Uterus (tissue), 4 donors: ENCODE measurements around the gene DUSP22. TPM values are rescaled to one million over a fixed set of nuclear protein-coding genes. Genes with fewer than 3 reads are reported as not detected.

Experiments used
- DNase-seq, 2 donors: peaks; one replicate each; pipeline ENCODE4 v3.0.0-alpha.2; 2019 to 2020
- H3K27ac ChIP-seq, 2 donors: fragments of 200-600 bp; sonication (generic); 1 replicate in 1 of 2; 2 replicates in 1 of 2; pipeline ENCODE4 v1.5.1; 2016 to 2018
- H3K27me3 ChIP-seq, 2 donors: fragments of 200-600 bp; sonication (generic); one replicate each; pipeline ENCODE4 v1.5.1; 2018 to 2019; ENCODE audit warnings: control low read depth in 1 of 2
- H3K36me3 ChIP-seq, 2 donors: fragments of 200-600 bp; sonication (generic); one replicate each; pipeline ENCODE4 v1.5.1; 2019; ENCODE audit warnings: control low read depth in 1 of 2
- H3K4me1 ChIP-seq, 2 donors: fragments of 200-600 bp; sonication (generic); one replicate each; pipeline ENCODE4 v1.5.1; 2018 to 2019; ENCODE audit warnings: control low read depth in 1 of 2
- H3K4me3 ChIP-seq, 2 donors: fragments of 200-600 bp; sonication (generic); 1 replicate in 1 of 2; 2 replicates in 1 of 2; pipeline ENCODE4 v1.5.1; 2018 to 2019; ENCODE audit warnings: mild to moderate bottlenecking in 1 of 2
- H3K9me3 ChIP-seq, 2 donors: fragments of 200-600 bp; sonication (generic); one replicate each; pipeline ENCODE4 v1.5.1; 2019; ENCODE audit warnings: control low read depth in 1 of 2
- CTCF ChIP-seq, 4 experiments: fragments of 200-600 bp in 2 of 4; fragments of 450-650 bp in 2 of 4; sonication (generic) in 2 of 4; IDR thresholded peaks; one replicate each; pipeline ENCODE4 v1.5.1; 2016 to 2019; ENCODE audit warnings: antibody characterized with exemption in 4 of 4, mild to moderate bottlenecking in 2 of 4, moderate library complexity in 1 of 4
- POLR2A ChIP-seq, 2 donors: fragments of 450-650 bp; IDR thresholded peaks; one replicate each; pipeline ENCODE4 v1.6.1; 2016; ENCODE audit warnings: antibody characterized with exemption in 2 of 2, mild to moderate bottlenecking in 1 of 2, moderate library complexity in 1 of 2
- intact Hi-C: fragments of 100-400 bp; cut with DNase I; formaldehyde crosslinking; loops from one replicate; pipeline ENCODE4 v1.15.1; 2023; ENCODE audit warnings: low total_unique reads
- total RNA-seq, 4 donors: library from RNA; depleted of rRNA in 3 of 4; stranded (reverse); fragments of >200 nt in 3 of 4; gene quantifications; one replicate each; pipeline versions ENCODE4 v1.1.0 to v1.2.4, GENCODE V29; 2014 to 2023
- donor health status: DM: yes; HTN: yes; CAD: no.

DUSP22 gene
- total RNA-seq, 4 donors from 2014 or later, result 22.8 to 78.5 (median 46.0) TPM

GRCh38 chr6:372336-372911 lies 80.1 kb downstream of the DUSP22 start:
- Histone ChIP-seq H3K27me3 (peaks cover 0 to 19% of the 10 kb centered on the region in 2 donors), H3K4me1 (no peaks in the 10 kb centered on the region), H3K36me3 (no peaks in the 10 kb centered on the region), H3K27ac (no peak overlapping the region), H3K4me3 (no peak overlapping the region), H3K9me3 (no peaks in the 10 kb centered on the region)
- TF ChIP-seq CTCF (IDR thresholded peaks at IDR 0.05) (no peak), POLR2A (IDR thresholded peaks at IDR 0.05) (no peak)
- no peak for DNase-seq
- intact Hi-C loops, result no loop called here

- Histone ChIP-seq H3K27me3 (peaks cover 0 to 19% of the 10 kb centered on the region in 2 donors), H3K9me3 (no peaks in the 10 kb centered on the region), H3K4me3 (no peak overlapping the region), H3K27ac (no peak overlapping the region), H3K36me3 (no peaks in the 10 kb centered on the region), H3K4me1 (no peaks in the 10 kb centered on the region)
- no peak for DNase-seq
- TF ChIP-seq POLR2A (IDR thresholded peaks at IDR 0.05) (no peak), CTCF (IDR thresholded peaks at IDR 0.05) (no peak)
- intact Hi-C loops, result no loop called here
Observed at GRCh38 chr6:373031-373430, 80.7 kb downstream of the DUSP22 start.

GRCh38 chr6:373773-374724 lies 81.8 kb downstream of the DUSP22 start:
- Histone ChIP-seq H3K4me1 (no peaks in the 10 kb centered on the region), H3K4me3 (no peak overlapping the region), H3K27me3 (peaks cover 0 to 17% of the 10 kb centered on the region in 2 donors), H3K9me3 (no peaks in the 10 kb centered on the region), H3K27ac (no peak overlapping the region), H3K36me3 (no peaks in the 10 kb centered on the region)
- intact Hi-C loops, result no loop called here
- no peak for TF ChIP-seq POLR2A (IDR thresholded peaks at IDR 0.05)
- TF ChIP-seq CTCF (IDR thresholded peaks at IDR 0.05), result peak in 1 of 4 experiments; percentile 14
- DNase-seq, result no peak

GRCh38 chr6:374956-375355 lies 82.7 kb downstream of the DUSP22 start:
- TF ChIP-seq CTCF (IDR thresholded peaks at IDR 0.05) (no peak), POLR2A (IDR thresholded peaks at IDR 0.05) (no peak)
- no peaks in the 10 kb centered on the region for H3K9me3 ChIP-seq
- H3K4me1 ChIP-seq, result no peaks in the 10 kb centered on the region
- no peak overlapping the region for H3K27ac ChIP-seq
- H3K27me3 ChIP-seq, result peaks cover 0 to 9% of the 10 kb centered on the region in 2 donors
- no peak overlapping the region for H3K4me3 ChIP-seq
- no peak for DNase-seq
- intact Hi-C loops, result no loop called here
- H3K36me3 ChIP-seq, result no peaks in the 10 kb centered on the region
